K562 (cell line): Measurements from ENCODE around the gene PMEPA1. TPM values are rescaled to one million over a fixed set of nuclear protein-coding genes. Genes with fewer than 3 reads are reported as not detected.

ENCODE experiments used
- CUX1 ChIP-seq: fragments of 200-800 bp; sonication (Bioruptor generic); IDR thresholded peaks from 2 replicates; pipeline ENCODE4 v1.6.1; 2016; ENCODE audit warnings: missing genetic modification characterization, missing compliant biosample characterization
- FOXO4 ChIP-seq: fragments of 450-650 bp; formaldehyde crosslinking; IDR thresholded peaks from 2 replicates; pipeline ENCODE4 v1.4.0; 2020; ENCODE audit warnings: mild to moderate bottlenecking, moderate library complexity
- HEY1 ChIP-seq: fragments of 250-450 bp; sonication (Bioruptor Pico); IDR thresholded peaks from 2 replicates; pipeline ENCODE4 v1.5.0; 2020; ENCODE audit warnings: mild to moderate bottlenecking, moderate library complexity, borderline replicate concordance
- ZBTB12 ChIP-seq: fragments of 250-450 bp; sonication (Bioruptor Pico); IDR thresholded peaks from 2 replicates; pipeline ENCODE4 v1.4.0; 2020
- polyA plus RNA-seq, 8 experiments: library from polyadenylated mRNA; depleted of rRNA in 4 of 8; stranded (reverse) in 5 of 8; unstranded in 3 of 8; fragments of >200 nt; fragmentation: Nextera tagmentation in 2 of 8; fragmentation: Illumina TruSeq in 1 of 8; extraction: Ambion mirVana in 2 of 8; extraction: Trizol in 1 of 8; gene quantifications; 2 replicates each; pipeline versions ENCODE4 v1.2.1 to v1.2.3, GENCODE V29; 2011 to 2014; ENCODE audit warnings: inconsistent platforms in 1 of 8, missing spikeins in 1 of 8
- total RNA-seq, 7 experiments: library from RNA; depleted of rRNA in 6 of 7; stranded (reverse); fragments of >200 nt in 6 of 7; fragmentation: Illumina TruSeq in 2 of 7; extraction: Trizol in 2 of 7; gene quantifications; 2 replicates each; pipeline versions ENCODE4 v1.2.1 to v1.2.3, GENCODE V29; 2011 to 2021; ENCODE audit warnings: low replicate concordance in 1 of 7

Gene PMEPA1
- total and polyA plus RNA-seq, 9 of the 15 experiments (the other 6 are each of a cell fraction or from before 2014, with no cell fraction given): 0.16 TPM; not detected in 8

GRCh38 chr20:57609086-57609841 lies 100.6 kb downstream of the PMEPA1 start (continued):
- no peak for TF ChIP-seq CUX1 (CRISPR knock-in tag)
- no peak for TF ChIP-seq HEY1 (CRISPR knock-in tag)
- TF ChIP-seq FOXO4 (CRISPR knock-in tag): no peak
- no peak for TF ChIP-seq ZBTB12 (CRISPR knock-in tag)
